GM12878 (cell line): ENCODE measurements around the gene DNAAF1. TPM values are rescaled to one million over a fixed set of nuclear protein-coding genes. Genes with fewer than 3 reads are reported as not detected.
A peak's percentile ranks its signal among the peaks of the same experiment; 100 is the strongest.

Experiments used
- ATAC-seq: fragments of 200-7000 bp; cut with Tn5 transposase; 3 replicates; pipeline ENCODE4 v1.9.1; 2020; ENCODE audit warnings: mild to moderate bottlenecking, moderate library complexity
- BruUV-seq: library from RNA; stranded (reverse); fragments of 400-500 nt; replicated peaks from 2 replicates; lab custom pipeline; 2021; lab: Mats Ljungman, UMichigan
- CTCF ChIA-PET: fragments of 300-600 bp; sonication (Branson Sonifier 250); formaldehyde crosslinking; extraction: SDS; loops from one replicate; lab custom pipeline; 2021; ENCODE audit warnings: inconsistent platforms; lab: Yijun Ruan, JAX
- POLR2A ChIA-PET: fragments of 350-600 bp; formaldehyde crosslinking; extraction: SDS; loops from one replicate; lab custom pipeline; 2021; ENCODE audit warnings: inconsistent platforms; lab: Charles Lee
- RAD21 ChIA-PET: fragments of 300-600 bp; sonication (Branson Sonifier 250); formaldehyde crosslinking; loops from one replicate; lab custom pipeline; 2023; ENCODE audit warnings: antibody characterized with exemption; ENCODE audit not compliant: unreplicated experiment; lab: Charles Lee
- SMC1A ChIA-PET: fragments of 300-600 bp; sonication (Branson Sonifier 250); formaldehyde crosslinking; loops from one replicate; lab custom pipeline; 2023; ENCODE audit not compliant: unreplicated experiment, uncharacterized antibody; lab: Charles Lee
- DNase-seq: peaks from one replicate; pipeline ENCODE4 v3.0.0-alpha.2; 2011; ENCODE audit warnings: low read depth, low spot score
- FAIRE-seq: peaks from 3 replicates; lab custom pipeline; 2011; peaks lifted over from hg19 to GRCh38; lab: Jason Lieb, UNC
- H2AFZ ChIP-seq: 2 replicates; pipeline ENCODE4 v1.6.0; 2011; ENCODE audit warnings: low read depth, low read length, control low read depth; ENCODE audit not compliant: control insufficient read depth
- H3K27ac ChIP-seq: 2 replicates; pipeline ENCODE4 v1.5.1; 2011; ENCODE audit warnings: control low read depth; ENCODE audit not compliant: control insufficient read depth, insufficient read depth
- H3K27me3 ChIP-seq, 2 experiments: replicated peaks in 1 of 2; 2 replicates each; pipeline versions ENCODE4 v1.6.0 to v1.6.1; 2011; ENCODE audit warnings: low read length in 1 of 2; ENCODE audit not compliant: control insufficient read depth in 2 of 2, insufficient read depth in 2 of 2
- H3K36me3 ChIP-seq, 2 experiments: 2 replicates each; pipeline ENCODE4 v1.5.1; 2011; ENCODE audit warnings: low read length in 1 of 2; ENCODE audit not compliant: control insufficient read depth in 2 of 2, insufficient read depth in 2 of 2
- H3K4me1 ChIP-seq: 2 replicates; pipeline ENCODE4 v1.6.1; 2011; ENCODE audit warnings: mild to moderate bottlenecking, low read length, moderate library complexity, mixed read lengths; ENCODE audit not compliant: control insufficient read depth, insufficient read depth
- H3K4me2 ChIP-seq: 2 replicates; pipeline ENCODE4 v1.6.0; 2011; ENCODE audit warnings: control low read depth; ENCODE audit not compliant: control insufficient read depth, insufficient read depth
- H3K4me3 ChIP-seq: fragments of 200-600 bp; sonication (generic); 2 replicates; pipeline ENCODE4 v1.5.1; 2016
- H3K79me2 ChIP-seq: 2 replicates; pipeline ENCODE4 v1.6.0; 2011; ENCODE audit warnings: low read length; ENCODE audit not compliant: control insufficient read depth, insufficient read depth
- H3K9ac ChIP-seq: 2 replicates; pipeline ENCODE4 v1.8.0; 2011; ENCODE audit warnings: low read length, control low read depth, mixed read lengths; ENCODE audit not compliant: control insufficient read depth, insufficient read depth
- H3K9me3 ChIP-seq: replicated peaks from 3 replicates; pipeline ENCODE4 v1.5.1; 2011; ENCODE audit warnings: mild to moderate bottlenecking, low read length; ENCODE audit not compliant: control insufficient read depth, insufficient read depth
- H4K20me1 ChIP-seq: 2 replicates; pipeline ENCODE4 v1.6.0; 2011; ENCODE audit not compliant: control insufficient read depth, insufficient read depth
- CBX5 ChIP-seq: sonication (generic); IDR thresholded peaks from 2 replicates; pipeline ENCODE4 v1.6.1; 2016; ENCODE audit warnings: low read depth, moderate library complexity, mild to moderate bottlenecking, inconsistent platforms
- CREB1 ChIP-seq: IDR thresholded peaks from 2 replicates; pipeline ENCODE4 v1.6.1; 2012; ENCODE audit warnings: low read depth, mild to moderate bottlenecking, inconsistent platforms
- CREM ChIP-seq: IDR thresholded peaks from 2 replicates; pipeline ENCODE4 v1.6.1; 2014; ENCODE audit warnings: antibody characterized with exemption, low read depth
- E2F4 ChIP-seq: IDR thresholded peaks from 2 replicates; pipeline ENCODE4 v1.6.1; 2012; ENCODE audit warnings: low read depth, low read length, improper control_type of control experiment
- E2F8 ChIP-seq: fragments of 450-650 bp; IDR thresholded peaks from 2 replicates; pipeline ENCODE4 v1.6.1; 2018; ENCODE audit warnings: mild to moderate bottlenecking, low read depth, moderate library complexity; ENCODE audit not compliant: partially characterized antibody
- IKZF1 ChIP-seq: fragments of 450-650 bp; conservative IDR thresholded peaks from 2 replicates; pipeline ENCODE4 v1.6.1; 2017; ENCODE audit warnings: antibody characterized with exemption, mild to moderate bottlenecking
- LARP7 ChIP-seq: fragments of 450-650 bp; IDR thresholded peaks from 2 replicates; pipeline ENCODE4 v1.6.1; 2017; ENCODE audit warnings: mild to moderate bottlenecking
- NFYA ChIP-seq: IDR thresholded peaks from 2 replicates; pipeline ENCODE4 v1.6.1; 2011; ENCODE audit warnings: low read depth, mild to moderate bottlenecking, low read length, improper control_type of control experiment, borderline replicate concordance
- PKNOX1 ChIP-seq: fragments of 450-650 bp; IDR thresholded peaks from 2 replicates; pipeline ENCODE4 v1.6.1; 2016; ENCODE audit warnings: mild to moderate bottlenecking
- RCOR1 ChIP-seq: conservative IDR thresholded peaks from 2 replicates; pipeline ENCODE4 v1.6.1; 2012; ENCODE audit warnings: low read depth, low read length, improper control_type of control experiment
- SUPT20H ChIP-seq: IDR thresholded peaks from 2 replicates; pipeline ENCODE4 v1.6.1; 2011; ENCODE audit warnings: low read depth, mild to moderate bottlenecking, low read length, moderate library complexity, borderline replicate concordance; ENCODE audit not compliant: control insufficient read depth
- ZNF217 ChIP-seq: fragments of 450-650 bp; IDR thresholded peaks from 2 replicates; pipeline ENCODE4 v1.6.1; 2017; ENCODE audit warnings: antibody characterized with exemption, mild to moderate bottlenecking
- ZNF274 ChIP-seq: IDR thresholded peaks from one replicate; pipeline ENCODE4 v1.8.0; 2011; ENCODE audit not compliant: insufficient read length, insufficient read depth
- WGBS: methylation state at CpG from one replicate; pipeline ENCODE4 v1.1.6; 2016; ENCODE audit warnings: low lambda C conversion rate; ENCODE audit not compliant: insufficient replicate concordance, insufficient coverage; ENCODE audit errors: missing lambda C conversion rate; 5-methylcytosine and 5-hydroxymethylcytosine counted together
- in situ Hi-C: fragments of 300-500 bp; cut with MboI; formaldehyde crosslinking; loops from 9 replicates; pipeline ENCODE4 v1.14.3; 2018; ENCODE audit warnings: mixed read lengths
- intact Hi-C: fragments of 100-400 bp; cut with micrococcal nuclease; formaldehyde crosslinking; loops from one replicate; pipeline ENCODE4 v1.14.2; 2022; ENCODE audit not compliant: unreplicated experiment
- polyA plus RNA-seq, 11 experiments: library from polyadenylated mRNA; depleted of rRNA in 4 of 11; unstranded in 6 of 11; stranded (reverse) in 5 of 11; fragments of >200 nt; fragmentation: Nextera tagmentation in 4 of 11; fragmentation: Illumina TruSeq in 1 of 11; extraction: Ambion mirVana in 4 of 11; extraction: Trizol in 1 of 11; gene quantifications; 1 replicate in 1 of 11; 2 replicates in 10 of 11; pipeline versions ENCODE4 v1.2.1 to v1.2.3, GENCODE V29; 2011 to 2016; ENCODE audit warnings: inconsistent platforms in 2 of 11, missing spikeins in 2 of 11, low read depth in 1 of 11
- total RNA-seq, 4 experiments: library from RNA; depleted of rRNA in 3 of 4; stranded (reverse); fragments of >200 nt in 3 of 4; fragmentation: Illumina TruSeq in 1 of 4; extraction: Trizol in 1 of 4; gene quantifications; 2 replicates each; pipeline versions ENCODE4 v1.2.1 to v1.2.3, GENCODE V29; 2013 to 2021

DNAAF1 gene
- total and polyA plus RNA-seq, 10 of the 15 experiments (the other 5 are each of a cell fraction or from before 2014, with no cell fraction given) = 0.02 to 0.76 (median 0.08) TPM; not detected in 6

DNA sequence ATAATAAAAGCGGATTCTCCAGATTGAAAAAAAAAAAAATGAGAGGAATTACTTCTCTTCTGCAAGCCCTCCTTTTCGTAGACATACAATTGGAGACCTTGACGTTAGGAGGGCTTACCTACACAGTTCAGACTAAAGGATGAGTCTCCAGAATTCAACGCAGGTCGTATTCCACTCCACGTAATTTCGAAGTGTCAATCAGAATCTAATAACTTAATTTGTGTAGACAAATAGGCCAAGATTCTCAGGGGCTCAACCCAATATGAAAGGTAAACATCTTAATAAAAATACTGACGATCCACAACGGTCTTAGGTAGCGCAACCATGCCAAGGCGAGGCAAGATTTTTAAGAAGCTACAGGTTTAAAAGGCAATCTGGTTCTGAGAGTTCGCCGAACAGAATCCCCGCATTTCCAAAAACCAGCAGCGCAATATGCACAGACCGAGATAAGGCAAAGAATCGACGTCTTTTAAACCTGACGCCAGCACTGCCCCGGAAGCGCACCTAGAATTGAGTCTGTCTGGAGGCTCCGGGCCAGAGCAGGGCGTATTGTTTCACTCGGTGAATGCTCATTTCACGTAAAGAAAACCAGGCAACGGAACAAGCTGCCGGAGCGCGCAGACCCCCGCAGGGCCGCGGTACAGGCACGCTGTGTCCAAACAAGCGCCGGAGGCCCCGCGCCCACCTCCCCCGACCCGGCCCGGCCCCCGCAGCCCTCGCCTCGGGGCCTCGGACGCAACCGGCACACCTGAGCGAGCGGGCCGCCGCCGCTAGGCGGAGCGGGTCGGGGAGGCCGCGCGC lies 29.0 kb upstream of the DNAAF1 start:
- FAIRE-seq = peak; percentile 84
- BruUV-seq = no TSS peak
- peak; percentile 32; the same call in 1 of the 2 replicates for TF ChIP-seq PKNOX1
- no peak for TF ChIP-seq CBX5
- TF ChIP-seq NFYA = no peak
- TF ChIP-seq LARP7 = peak; percentile 37; the same call in 1 of the 2 replicates
- TF ChIP-seq E2F8 = no peak
- TF ChIP-seq E2F4 = peak; percentile 36; the same call in 1 of the 2 replicates
- no peak for TF ChIP-seq SUPT20H
- TF ChIP-seq ZNF217 = no peak
- 0 out of 2 replicates have a peak, but pooled peaks have one; percentile 23 for TF ChIP-seq CREB1
- no peak for TF ChIP-seq CREM
- no peak for TF ChIP-seq IKZF1
- no peak for TF ChIP-seq ZNF274
- TF ChIP-seq RCOR1 = no peak

More for the DNA sequence above, 29.0 kb upstream of the DNAAF1 start:
- Histone ChIP-seq H3K9me3 (no peaks in the 10 kb centered on the region), H3K79me2 (peaks cover 47% of the 10 kb centered on the region), H3K4me1 (peaks cover 11% of the 10 kb centered on the region), H3K9ac (peak overlapping the region; percentile 93), H4K20me1 (no peaks in the 10 kb centered on the region), H2AFZ (peak overlapping the region; percentile 93), H3K4me2 (peak overlapping the region; percentile 87), H3K27me3 (no peaks in the 10 kb centered on the region), H3K36me3 (no peaks in the 10 kb centered on the region), H3K27ac (peak overlapping the region; percentile 89), H3K4me3 (peak overlapping the region; percentile 93)
- intact Hi-C loops = loop anchor here (2.0 kb wide), 1 partner anchor 29 kb away; the partner anchor contains the start of genes DNAAF1 and HSDL1
- ATAC-seq (peak; percentile 54), DNase-seq (no peak)
- WGBS = under 1% methylated on average over 45 of the region's 57 CpGs
- RAD21 ChIA-PET = interaction anchor here (1.1 to 1.6 kb wide), 6 partner anchors 16 to 71 kb away, joined by 3 to 9 read pairs (median 5); partner anchors contain the start of gene TAF1C
- CTCF ChIA-PET = interaction anchor here (0.8 to 6.7 kb wide), 9 partner anchors 10 to 70 kb away, joined by 3 to 58 read pairs (median 3); partner anchors contain the start of genes DNAAF1, HSDL1 and TAF1C
- in situ Hi-C loops = no loop called here
- SMC1A ChIA-PET = interaction anchor here (0.5 to 1.6 kb wide), 7 partner anchors 11 to 32 kb away, joined by 3 to 4 read pairs (median 3); no protein-coding TSS in a partner anchor
- POLR2A ChIA-PET = interaction anchor here (0.9 to 1.9 kb wide), 7 partner anchors 12 to 70 kb away, joined by 3 to 9 read pairs (median 3); no protein-coding TSS in a partner anchor
